ENCODE data around the gene WDR59.
"Not testable (repeated sequence)": the region's sequence is repeated elsewhere in the genome, so short reads cannot be mapped to it uniquely, and the experiment has no call there.

The WDR59 gene

DNA sequence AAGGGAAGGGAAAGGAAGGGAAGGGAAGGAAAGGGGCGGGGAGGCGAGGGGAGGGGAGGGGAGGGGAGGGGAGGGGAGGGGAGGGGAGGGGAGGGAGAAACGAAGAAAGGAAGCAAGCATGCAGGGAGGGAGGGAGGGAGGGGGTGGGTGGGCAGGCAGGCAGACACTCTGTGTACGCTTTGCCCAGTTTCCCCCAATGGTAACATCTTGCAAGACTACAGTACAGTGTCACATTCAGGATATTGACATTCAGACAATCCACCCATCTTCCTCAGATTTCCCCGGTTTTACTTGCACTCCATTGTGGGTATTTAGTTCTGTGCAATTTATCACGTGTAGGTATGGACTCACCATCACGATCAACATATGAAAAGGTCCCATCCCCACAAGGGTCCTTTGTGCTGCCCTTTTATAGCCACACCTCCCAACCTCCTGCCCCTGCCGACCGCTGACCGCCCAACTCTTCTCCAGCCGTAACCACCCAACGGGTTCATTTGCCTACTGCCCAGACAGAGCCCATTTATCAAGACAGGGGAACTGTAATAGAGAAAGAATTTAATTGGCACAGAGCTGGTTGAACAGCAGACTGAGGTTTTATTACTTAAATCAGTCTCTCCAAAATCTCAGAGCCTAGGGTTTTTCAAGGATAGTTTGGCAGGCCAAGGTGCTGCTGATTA, 118.9 kb downstream of the WDR59 start:
- DNase-seq (ENCODE audit: low read depth in 2 of 2), result no peak

DNA sequence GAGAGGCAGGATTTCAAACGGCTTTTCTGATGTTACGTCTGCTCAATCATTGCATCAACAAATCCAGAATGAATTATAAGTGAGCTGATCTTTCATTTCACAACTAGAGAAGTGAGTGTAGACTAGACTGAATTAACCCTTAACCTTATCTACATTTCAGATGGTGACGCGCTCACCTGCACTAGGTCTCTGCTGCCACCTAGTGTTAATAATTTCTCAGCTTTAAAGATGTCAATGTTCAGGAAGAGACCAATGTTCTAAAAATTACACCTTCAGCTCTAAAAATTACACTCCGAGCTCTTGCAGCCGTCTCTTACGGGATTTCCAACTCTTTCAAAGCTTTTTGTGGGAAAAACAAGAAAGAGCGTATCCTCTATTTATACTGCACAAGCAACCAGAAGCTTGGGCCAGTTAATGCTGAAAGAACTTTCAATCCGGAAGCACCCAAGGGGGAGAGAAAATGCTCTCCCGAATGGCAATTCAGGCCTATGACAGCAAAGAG, 122.1 kb downstream of the WDR59 start:
- DNase-seq (ENCODE audit: low read depth in 2 of 2), result no peak

DNA sequence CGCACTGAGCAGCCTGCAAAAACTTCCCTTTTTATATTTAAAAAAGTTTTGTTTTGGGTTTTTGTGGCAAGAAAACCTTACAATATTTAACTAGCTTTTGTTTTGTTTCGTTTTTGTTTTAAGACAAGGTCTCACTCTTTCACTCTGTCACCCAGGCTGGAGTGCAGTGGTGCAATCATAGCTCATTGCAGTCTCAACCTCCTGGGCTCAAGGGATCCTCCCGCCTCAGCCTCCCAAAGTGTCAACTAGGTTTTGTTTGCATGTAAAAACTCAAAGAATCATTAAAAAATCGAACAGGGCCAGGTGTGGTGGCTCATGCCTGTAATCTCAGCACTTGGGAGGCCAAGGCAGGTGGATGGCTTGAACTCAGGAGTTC, 132.4 kb downstream of the WDR59 start:
- DNase-seq (ENCODE audit: low read depth in 2 of 2), result no peak

DNA sequence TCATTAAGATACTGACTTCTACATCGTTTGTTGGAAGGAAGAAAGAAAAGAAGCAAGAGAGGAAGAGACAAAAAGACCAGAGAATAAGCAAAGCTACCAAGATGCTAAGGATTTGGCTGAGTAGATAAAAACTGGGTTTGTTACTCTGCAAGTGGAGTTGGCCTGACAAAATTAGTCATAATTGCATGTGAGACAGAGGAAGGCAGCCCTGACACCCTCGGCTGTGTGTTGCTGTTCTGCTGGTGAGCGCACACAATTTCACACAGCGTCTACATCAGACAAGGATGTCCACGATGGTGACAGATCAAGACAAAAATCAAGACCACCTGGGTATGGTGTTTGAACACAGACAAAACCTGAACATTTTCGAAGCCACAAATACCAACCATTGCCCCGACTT, 134.9 kb downstream of the WDR59 start:
- DNase-seq (ENCODE audit: low read depth in 2 of 2), result no peak

DNA sequence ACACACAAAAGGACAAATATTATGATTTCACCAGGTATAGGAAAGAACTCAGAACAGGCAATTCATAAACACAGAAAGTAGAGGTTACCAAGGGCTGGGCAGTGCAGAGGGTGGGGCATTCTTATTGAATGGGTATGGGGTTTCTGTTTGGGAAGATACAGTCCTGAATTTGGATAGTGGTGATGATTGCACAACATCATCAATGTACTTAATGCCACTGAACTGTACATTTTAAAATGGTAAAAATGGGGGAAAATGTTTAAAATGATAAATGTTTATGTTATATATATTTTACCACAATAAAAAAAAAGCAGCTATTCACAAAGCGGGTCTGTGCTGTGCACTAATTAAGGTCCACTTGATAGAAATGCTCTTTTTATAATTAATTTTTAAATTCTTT, 137.7 kb downstream of the WDR59 start:
- DNase-seq (ENCODE audit: low read depth in 2 of 2), result no peak

DNA sequence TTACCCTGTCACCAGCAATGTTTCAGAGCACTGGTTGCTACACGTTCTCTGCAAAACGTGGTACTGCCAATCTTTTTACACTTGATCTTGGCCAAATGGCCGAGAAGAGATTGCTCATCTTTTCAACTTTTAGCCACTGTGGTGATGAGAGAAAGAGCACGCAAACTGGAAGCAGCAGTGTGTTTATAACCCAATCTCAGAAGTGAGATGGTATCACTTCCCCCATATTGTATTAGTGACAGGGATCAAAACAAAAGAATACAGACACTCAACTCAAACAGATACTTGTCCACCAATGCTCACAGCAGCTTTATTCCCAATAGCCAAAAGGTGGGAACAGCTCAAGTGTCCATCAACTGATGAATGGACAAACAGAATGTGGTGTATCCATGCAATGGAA, 138.2 kb downstream of the WDR59 start:
- DNase-seq (ENCODE audit: low read depth in 2 of 2), result no peak

DNA sequence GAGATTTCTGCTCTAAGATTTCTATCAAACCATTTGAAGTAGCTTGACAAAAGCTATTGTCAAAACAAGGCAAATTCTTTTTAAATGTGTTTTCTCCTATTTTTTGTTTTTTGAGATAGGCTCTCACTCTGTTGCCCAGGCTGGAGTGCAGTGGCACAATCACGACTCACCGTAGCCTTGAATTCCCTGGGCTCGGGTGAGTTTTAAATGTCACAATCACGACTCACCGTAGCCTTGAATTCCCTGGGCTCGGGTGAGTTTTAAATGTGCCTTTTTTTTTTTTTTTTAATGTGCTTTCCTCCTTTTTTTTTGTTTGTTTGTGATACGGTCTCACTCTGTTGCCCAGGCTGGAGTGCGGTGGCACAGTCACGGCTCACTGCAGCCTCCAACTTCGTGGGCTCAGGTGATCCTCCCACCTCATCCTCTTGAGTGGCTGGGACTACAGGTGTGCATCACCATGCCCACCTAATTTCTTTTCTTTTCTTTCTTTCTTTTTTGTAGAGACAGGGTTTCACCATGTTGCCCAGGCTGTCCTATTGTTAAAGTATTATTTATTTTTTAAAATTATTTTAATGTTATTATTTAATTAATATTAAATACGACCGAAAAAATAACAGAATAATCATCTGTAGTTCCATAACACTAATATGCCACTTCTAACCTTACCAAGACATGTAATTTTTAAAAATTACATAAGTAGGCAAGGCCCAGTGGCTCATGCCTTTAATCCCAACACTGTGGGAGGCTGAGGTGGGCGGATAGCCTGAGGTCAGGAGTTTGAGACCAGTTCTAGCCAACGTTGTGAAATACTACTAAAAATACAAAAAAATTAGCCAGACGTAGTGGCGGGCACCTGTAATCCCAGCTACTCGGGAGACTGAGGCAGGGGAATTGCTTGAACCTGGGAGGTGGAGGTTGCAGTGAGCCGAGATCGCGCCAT, 140.6 kb downstream of the WDR59 start:
- no peak for DNase-seq (ENCODE audit: low read depth in 2 of 2)

DNA sequence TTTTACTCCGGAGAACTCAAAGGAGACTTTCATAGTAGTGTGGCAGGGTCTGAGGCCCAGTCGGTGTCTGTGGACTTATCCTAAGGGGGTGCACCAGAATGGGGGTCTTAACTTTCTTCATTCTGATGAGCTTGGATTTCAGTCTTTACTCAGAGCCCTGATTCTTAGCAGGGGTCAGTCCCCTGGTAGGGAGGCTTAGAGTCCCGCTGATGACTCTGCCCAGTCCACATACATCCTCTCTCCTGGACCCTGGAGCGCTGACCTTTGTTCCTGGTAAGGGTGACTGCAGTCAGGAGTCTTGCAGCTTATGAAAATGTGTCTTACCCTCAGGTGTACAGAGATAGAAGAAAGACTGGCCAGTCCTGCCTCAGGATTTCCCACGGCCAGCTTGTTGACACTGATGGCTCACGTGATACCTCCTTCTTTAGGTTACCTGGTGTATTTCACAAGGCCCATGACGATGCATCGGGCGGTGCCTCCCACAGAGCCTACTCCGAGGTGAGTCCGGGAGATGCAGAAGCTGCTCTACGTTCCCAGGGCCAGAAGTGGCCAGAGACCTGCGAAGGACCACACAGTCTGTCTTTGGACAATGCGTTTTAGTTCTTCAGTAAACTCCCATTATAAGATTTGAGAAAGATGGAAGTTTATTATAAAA, 141.4 kb downstream of the WDR59 start:
- not testable (repeated sequence) for DNase-seq (ENCODE audit: low read depth in 2 of 2)

DNA sequence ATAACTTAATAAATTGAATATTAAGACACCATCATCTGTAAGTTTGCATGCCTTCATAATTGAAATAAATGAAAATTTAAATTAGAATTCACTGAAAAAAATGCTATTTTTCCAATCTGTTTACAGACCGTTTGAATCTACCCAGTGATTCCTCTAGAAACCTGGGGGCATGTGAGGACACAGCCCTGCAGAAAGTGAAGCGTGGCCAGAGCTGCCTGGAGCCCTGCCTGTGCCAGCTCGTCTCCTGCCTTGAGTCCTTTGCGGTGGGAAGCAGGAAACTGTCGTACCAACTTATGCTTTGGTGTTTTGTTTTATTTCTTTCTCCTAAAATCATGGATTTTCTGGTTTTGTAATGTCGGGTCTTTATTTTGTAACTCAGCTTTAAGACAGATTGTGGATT, 142.5 kb downstream of the WDR59 start:
- DNase-seq (ENCODE audit: low read depth in 2 of 2), result no peak

DNA sequence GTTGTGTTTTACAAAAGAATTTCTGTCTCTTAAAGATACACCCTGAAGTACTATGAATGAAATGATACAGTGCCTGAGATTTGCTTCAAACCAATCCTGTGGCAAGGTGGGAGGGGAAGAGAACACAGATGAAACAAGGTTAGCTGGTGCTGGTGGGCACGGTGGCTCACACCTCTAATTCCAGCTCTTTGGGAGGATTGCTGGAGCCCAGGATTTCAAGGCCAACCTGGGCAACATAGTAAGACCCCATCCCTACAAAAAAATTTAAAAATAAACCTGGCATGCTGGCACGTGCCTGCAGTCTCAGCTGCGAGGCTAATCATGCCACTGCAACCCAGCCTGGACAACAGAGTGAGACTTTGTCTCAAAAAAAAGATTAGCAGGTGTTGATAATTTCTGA, 143.0 kb downstream of the WDR59 start:
- no peak for DNase-seq (ENCODE audit: low read depth in 2 of 2)

DNA sequence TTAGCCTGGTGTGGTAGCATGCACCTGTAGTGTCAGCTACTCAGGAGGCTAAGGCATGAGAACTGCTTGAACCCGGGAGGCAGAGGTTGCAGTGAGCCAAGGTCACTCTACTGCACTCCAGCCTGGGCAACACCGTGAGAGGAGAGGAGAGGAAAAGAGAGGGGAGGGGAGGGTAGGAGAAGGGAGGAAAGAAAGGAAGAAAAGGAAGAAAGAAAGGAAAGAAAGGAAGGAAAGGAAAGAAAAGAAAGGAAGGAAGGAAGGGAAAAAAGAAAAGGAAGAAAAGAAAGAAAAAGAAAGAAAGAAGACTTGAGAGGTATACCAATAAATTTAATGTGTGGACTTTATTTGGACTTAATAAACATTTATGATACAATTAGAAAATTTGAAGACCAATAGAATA, 143.5 kb downstream of the WDR59 start:
- DNase-seq (ENCODE audit: low read depth in 2 of 2), result no peak

DNA sequence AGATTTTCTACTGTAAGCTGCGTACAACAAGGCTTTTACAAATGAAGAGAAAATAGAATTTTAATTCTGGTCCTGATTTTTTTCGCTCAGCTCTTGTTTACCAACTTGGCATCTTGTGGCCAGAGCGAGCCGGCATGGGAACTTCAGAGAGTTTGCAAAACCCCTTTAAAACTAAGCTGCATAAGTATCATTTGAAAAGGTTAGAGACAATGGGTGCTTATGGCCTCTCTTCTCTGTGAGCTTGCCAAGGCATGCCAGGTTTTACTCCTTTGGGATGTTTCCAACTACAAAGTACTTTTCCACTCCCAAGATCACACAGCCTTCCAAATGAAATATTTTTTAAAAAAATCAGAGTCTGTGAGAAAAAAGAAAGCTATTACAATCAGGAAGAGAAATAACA, 147.9 kb downstream of the WDR59 start:
- no peak for DNase-seq (ENCODE audit: low read depth in 2 of 2)

DNA sequence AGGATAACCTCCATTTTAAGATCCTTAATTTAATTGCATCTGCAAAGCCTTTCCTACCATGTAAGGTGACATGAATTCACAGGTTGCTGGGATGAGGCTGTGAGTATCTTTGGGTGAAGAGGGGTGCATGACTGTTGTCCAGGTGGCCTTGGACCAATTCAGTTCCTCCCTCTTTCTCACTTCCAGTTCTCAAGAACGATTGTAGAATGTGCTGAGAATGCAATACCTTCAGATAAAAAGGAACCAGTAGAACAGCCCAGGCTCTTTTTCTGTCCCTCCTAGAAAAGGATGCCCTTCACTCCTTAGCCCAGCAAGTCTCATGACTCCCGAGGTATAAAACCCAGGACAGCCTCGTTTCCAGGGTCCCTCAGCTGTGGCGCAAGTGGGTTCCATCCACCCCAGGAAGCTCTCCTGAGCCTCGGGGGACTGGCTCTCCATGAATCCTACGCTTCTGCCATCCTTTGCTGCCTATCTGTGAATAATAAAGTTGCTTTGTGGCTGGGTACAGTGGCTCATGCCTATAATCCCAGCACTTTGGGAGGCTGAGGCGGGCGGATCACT, 148.7 kb downstream of the WDR59 start:
- DNase-seq (ENCODE audit: low read depth in 2 of 2), result no peak

DNA sequence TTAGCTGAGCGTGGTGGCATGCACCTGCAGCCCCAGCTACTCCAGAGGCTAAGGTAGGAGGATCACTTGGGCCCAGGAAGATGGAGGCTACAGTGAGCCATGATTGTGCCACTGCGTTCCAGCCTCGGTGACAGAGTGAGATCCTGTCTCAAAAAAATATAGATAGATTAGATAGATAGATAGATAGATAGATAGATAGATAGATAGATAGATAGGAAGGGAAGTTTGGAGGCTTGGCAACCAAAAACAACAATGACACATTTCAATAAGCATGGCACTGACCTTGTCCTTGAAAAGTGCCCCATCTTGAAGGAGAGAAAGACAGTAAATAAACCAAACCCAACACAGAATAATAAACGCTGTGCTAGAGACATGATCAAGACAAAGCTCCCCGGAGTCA, 152.7 kb downstream of the WDR59 start:
- no peak for DNase-seq (ENCODE audit: low read depth in 2 of 2)

DNA sequence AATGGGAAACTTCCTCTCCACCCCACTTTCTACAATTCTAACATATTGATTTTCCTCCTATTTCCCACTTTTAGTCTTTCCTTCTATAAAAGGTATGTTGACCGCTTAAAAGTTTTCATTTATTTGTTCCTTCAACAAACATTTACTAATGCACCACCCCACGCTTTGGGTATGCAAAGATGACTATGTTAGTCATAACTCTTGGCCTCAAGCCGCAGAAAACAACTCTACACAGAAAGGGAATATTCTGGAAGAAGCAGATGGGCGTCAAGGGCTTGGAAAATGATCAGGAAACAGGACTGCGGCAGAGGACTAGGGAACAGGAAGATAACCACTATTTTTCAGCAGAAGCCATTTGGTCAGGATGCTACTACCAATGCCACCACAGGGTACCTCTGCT, 153.5 kb downstream of the WDR59 start:
- DNase-seq (ENCODE audit: low read depth in 2 of 2), result no peak

DNA sequence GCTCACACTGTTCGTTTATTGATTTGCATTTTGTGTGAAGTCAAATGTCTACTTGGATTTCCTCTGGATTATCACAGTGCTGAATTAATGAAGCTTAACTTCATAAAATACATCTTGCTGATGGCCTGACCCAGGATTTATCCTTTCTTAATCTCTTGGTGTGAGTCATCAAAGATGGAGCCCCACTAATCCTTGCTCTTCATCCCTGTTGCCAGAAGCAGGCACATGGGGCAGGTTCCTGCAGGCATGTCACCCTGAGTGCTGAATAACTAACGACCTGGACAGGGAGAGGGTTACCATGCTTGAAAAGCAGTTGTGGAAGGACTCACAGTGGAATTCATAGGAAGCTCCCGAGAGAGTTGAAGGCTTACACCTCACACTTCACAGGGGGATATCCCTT, 154.3 kb downstream of the WDR59 start:
- DNase-seq (ENCODE audit: low read depth in 2 of 2), result no peak

DNA sequence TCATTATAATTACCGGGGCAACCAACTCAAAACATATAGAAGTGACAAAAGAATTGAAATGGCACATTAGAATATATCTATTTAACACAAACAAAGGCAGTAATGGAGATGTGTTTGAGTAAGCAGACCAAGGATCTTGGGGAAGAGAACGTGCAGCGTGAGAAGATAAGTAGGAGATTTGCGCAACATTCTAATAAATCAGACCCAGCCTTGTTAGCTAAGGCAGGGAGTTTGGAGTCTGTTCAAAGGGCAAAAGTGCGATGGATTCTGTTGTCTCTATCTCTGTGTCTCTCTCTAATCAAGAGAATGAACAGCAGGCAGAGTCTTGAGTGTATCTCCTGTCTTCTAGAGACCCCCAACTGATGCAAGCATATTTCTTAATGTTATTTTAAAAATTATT, 155.3 kb downstream of the WDR59 start:
- DNase-seq (ENCODE audit: low read depth in 2 of 2), result no peak

DNA sequence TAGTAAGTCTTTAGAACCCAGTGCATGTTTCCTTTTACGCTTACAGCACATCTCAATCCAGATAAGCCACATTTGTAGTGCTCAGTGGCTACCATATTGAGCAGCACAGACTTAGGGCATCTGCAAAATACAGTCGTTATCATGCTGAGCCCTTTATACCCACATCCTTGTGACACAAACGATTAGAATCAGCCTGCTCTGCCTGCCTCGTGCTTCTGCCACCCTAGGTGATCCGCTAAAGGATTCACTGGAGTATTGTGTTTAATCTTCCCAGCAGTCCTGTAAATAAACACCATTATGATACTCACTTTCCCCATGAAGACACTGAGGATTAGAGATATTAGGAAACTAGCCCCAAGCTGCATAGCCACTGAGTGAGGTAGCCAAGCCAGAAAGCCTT, 159.0 kb downstream of the WDR59 start:
- DNase-seq (ENCODE audit: low read depth in 2 of 2), result no peak

DNA sequence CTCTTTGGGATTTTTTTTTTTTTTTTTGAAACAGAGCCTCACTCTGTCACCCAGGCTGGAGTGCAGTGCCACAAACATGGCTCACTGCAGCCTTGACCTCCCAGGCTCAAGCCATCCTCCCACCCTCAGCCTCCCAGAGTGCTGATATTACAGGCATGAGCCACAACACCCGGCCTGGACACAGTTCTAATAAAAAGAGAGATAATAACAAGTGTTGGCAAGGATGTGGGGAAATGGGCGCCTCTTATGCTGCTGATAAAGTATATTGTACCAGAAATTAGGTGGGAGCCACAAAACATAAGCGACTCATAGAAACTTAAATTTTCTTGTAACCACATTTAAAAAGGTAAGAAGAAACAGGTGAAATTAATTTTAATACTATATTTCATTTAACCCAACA, 159.9 kb downstream of the WDR59 start:
- DNase-seq (ENCODE audit: low read depth in 2 of 2), result no peak
